ENCODE data around the gene PFN1.

GRCh38 chr17:4960279-4960922 is 12.1 kb upstream of the PFN1 start:
- no peak for TF ChIP-seq CTCF (IDR thresholded peaks at IDR 0.05; ENCODE audit: low read length)
- TF ChIP-seq EZH2 (IDR thresholded peaks at IDR 0.05; ENCODE audit: borderline replicate concordance, low read length): no peak

All from OCI-LY1 (cell line).